HG02970 (cell line): Measurements from ENCODE around the gene GALNT16.
"Not testable (repeated sequence)": the region's sequence is repeated elsewhere in the genome, so short reads cannot be mapped to it uniquely, and the experiment has no call there.

Experiments used
- ATAC-seq: cut with Tn5 transposase; IDR thresholded peaks from one replicate; pipeline ENCODE4 v1.9.1; 2021; ENCODE audit warnings: mild to moderate bottlenecking, moderate library complexity, moderate number of reproducible peaks; ENCODE audit not compliant: unreplicated experiment, low FRiP score

The GALNT16 gene

DNA sequence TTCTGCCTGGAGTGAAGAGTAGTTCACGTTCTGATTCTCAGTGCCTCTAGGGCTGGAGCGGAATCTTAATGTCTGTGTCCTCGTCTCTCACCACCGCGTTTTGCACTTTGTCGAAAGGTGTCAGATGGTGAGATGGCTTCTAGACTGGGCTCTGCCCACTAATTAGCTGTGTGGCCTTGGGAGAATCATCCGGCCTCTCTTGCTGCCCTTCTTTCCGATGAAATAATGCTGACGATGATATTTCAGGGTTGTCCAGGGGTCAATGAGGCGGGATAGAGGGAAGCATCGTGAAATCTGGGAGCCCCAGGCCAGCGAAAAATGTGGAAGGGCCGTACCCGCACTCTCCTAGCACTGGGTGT, 811 bp upstream of the GALNT16 start:
- no peak for ATAC-seq

DNA sequence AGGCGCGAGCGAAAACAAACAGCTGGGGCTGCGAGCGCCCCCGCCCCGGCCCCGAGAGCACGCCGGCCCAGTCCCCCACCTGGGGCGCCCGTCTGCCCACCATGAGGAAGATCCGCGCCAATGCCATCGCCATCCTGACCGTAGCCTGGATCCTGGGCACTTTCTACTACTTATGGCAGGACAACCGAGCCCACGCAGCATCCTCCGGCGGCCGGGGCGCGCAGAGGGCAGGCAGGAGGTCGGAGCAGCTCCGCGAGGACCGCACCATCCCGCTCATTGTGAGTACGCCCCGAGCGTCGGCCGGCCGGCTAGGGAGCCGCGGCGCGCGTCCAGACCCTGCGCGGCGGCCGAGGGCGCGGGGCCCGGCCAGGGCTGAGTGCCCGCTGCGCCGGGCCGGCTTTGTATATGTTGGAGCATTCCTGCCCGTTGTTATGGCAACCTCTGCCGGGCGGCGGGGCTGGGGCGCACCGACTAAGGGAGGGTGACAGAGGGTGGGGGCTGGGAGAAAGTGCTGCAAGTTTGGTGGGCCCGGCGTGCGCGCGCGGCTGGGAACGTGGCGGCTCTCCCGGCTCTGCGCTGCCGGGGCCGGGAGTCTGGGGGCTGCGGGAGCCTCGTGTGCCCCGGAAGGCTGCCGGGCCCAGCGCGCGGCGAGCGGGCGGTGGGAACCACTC, 367 bp downstream of the GALNT16 start:
- no peak for ATAC-seq

DNA sequence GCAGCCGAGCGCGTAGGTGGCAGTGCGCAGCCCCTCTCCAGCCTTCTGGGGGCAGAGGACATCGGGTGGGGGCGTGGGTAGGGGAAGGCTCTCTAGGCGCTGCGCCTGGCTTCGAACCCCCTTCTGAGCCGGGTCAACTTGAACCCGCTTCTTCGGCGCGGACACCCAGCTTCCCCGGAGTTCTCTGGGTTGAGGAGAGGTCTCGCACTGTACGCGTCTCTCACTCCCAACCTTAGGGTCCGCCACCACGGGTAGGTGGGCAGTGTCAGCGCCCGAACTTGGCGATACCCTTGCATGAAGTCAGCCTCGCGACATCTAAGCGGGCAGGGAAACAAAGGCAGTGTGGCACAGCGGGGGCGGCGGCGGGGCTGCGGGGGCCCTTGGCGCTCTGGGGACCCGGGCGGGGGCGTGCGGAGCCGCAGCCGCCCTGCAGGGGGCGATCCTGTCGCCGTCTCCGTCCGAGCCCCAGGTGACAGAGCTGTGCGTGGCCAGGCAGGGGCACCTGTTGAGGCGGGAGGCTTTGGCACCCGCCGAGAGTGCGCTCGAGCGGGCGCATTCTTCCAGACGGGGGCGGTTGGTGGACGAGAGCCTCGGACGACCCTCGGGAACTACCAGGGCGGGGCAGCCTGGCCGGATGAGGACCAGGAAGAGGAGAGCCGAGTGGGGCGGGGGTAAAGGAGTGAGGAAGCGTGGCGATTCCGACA, 1.1 kb downstream of the GALNT16 start:
- ATAC-seq = no peak

DNA sequence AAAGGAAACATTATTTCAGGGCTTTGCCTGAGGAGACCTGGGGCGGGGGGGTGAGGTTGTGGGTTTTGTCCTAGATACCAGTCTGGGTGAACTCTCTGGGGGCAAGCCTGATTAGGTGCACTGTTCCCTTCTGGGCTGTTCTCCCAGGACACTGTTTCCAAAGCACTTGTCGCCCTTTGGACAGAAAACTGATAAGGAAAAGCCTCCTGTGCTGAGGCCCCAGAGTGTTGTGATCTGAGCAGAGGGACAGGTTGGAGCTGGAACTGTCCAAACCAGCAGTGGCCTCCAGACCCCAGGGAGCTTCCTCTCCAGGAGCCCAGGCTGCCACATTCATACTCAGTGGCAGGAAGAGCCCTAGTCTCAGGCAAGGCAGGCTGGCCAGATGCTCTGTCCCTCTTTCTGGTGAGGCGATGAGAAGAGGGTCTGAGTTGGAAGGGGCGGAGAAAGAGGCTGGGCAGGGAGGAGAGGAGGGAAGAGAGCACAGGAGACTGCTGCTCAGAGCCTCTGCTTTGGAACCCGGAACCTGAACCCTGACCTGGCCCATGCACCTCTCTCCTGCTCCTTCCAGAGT, 1.9 kb downstream of the GALNT16 start:
- no peak for ATAC-seq

DNA sequence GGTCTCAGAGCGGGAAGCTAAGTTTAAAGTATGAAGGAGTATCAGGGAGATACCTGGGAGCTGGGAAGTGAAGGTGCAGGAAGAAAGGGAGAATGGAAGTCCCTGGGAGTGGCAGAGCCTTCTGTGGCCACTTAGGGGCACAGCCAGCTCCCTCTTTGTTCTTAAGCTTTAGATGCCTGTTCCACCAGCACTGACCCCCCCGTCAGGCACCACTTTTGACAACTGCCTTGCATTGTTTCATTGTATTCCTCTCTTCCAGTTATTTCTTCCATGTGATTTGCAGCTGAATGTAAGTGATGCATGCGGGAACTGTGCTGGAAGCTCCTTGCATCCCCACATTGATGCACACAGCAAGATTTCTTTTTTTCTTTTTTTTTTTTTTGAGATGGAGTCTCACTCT, 2.6 kb downstream of the GALNT16 start:
- ATAC-seq = no peak

- no peak for ATAC-seq
Observed at GRCh38 chr14:69263364-69263763, 3.4 kb downstream of the GALNT16 start.

DNA sequence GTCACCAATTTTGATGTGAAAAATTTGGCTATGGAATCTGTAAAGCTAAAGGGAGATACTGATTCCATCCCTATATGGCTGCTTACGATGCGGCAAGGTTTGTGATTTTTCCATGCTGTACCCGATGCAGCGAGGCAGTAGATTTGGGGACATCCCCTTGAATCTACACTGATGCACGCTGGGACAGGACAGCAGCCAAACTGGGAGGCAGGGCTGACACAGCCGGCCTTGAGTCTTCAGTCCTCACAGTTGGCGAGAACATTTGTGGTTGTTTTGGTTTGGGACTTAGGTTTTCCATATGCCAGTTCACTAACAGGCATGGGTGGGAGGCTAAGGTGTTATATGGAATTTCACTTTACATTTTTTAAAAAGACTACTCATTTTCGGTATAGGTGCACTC, 3.8 kb downstream of the GALNT16 start:
- no peak for ATAC-seq

DNA sequence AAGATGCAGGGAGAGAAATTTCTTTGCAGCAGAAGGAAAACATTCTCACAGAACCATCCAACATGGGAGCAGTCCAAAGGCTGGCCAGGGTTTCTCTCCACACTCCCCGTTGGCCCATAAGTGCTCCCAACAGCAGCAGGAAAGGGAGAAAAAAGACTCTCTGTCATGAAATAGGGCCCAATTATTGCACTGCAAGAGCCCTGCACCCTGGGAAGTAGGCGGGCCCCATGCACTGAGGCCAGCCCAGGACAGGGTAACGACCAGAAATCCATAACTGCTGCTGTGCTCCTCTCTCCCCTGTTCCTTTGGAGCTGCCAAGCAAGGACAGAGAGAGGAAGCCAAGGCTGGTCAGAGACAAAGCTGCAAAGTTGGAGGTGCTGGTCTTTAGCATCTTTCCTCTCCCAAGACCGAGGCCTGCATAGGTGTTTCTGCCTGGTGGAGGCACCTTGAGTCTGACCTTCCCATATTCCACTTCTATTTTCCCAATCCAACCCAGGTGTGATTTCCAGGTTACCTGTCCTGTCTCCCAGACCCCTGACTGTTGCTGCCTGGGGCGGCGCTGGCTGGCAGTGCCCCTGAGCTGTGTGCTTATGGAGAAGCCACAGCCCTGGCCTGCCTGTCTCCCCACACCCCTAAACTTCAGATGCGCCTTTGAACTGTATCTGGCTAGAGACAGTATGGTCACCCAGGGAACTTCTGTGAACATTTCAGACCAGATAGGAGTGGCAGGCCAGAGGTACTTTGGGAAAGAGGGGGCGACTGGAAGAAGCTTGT, 6.8 kb downstream of the GALNT16 start:
- no peak for ATAC-seq

- no peak for ATAC-seq
Observed at GRCh38 chr14:69267492-69267891, 7.5 kb downstream of the GALNT16 start.

GRCh38 chr14:69268223-69268622, 8.3 kb downstream of the GALNT16 start:
- ATAC-seq = no peak

GRCh38 chr14:69268763-69269162, 8.8 kb downstream of the GALNT16 start:
- no peak for ATAC-seq

GRCh38 chr14:69269381-69269780, 9.4 kb downstream of the GALNT16 start:
- no peak for ATAC-seq

DNA sequence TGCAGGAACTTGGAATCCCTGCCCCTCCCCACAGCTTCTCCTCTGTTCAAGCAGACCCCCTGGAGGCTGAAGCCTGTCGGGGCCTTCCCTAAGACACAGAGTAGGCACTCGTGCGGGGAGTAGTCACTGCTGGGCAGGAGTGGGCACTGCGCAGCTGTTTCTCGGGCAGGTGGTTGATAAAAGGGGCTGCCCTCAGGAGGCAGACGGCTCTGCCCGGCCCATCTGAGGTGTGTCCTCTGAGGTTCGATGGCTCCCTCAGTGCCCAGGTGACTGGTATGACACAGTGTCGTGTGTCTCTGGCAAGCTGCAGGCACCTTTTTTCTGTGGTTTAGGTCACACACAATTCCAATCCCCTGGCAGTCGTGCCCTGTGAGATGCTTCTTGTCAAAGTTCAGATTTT, 10.1 kb downstream of the GALNT16 start:
- ATAC-seq = no peak

- ATAC-seq = no peak
Observed at GRCh38 chr14:69270795-69271708, 11.1 kb downstream of the GALNT16 start.

- ATAC-seq = no peak
Observed at GRCh38 chr14:69274321-69274720, 14.4 kb downstream of the GALNT16 start.

GRCh38 chr14:69275331-69275730, 15.4 kb downstream of the GALNT16 start:
- no peak for ATAC-seq

DNA sequence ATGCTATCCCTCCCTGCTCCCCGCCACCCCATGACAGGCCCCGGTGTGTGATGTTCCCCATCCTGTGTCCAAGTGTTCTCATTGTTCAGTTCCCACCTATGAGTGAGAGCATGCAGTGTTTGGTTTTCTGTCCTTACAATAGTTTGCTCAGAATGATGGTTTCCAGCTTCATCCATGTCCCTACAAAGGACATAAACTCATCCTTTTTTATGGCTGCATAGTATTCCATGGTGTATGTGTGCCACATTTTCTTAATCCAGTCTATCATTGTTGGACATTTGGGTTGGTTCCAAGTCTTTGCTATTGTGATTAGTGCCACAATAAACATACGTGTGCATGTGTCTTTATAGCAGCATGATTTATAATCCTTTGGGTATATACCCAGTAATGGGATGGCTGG, 17.4 kb downstream of the GALNT16 start:
- ATAC-seq = not testable (repeated sequence)

- ATAC-seq = no peak
Observed at GRCh38 chr14:69280746-69281291, 20.9 kb downstream of the GALNT16 start.

DNA sequence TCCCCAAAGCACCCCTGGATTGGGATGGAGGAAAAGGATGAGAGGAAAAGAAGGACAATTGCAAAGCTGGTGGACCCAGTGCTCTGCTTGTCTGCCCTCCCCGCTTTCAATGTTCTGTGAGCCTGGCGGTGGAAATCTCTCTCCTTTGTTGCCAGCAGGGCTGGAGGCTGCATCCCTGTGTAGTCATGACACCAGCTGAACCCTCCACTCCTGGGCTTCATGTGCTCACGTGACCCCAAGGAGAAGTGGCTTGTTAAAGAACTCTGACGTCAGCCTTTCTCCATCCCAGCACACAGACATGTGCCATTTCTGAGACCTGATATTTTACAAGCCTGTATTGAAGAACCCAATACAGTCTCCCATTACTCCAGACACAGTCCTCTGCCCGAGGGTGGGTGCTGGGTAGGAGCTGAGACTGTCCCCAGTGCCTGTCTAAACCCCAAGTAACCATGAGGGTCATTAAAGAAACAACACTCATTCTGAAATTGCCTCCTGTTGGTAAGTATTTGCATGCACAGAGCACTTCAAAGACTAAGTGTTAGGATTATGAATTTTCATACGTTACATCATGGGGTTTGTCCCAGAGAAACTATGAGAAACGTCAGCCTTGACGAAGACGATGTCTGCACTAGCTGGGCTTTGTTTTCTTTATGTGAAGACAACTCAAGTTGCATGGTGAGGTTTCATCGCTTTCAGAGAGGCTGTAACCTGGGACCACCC, 21.7 kb downstream of the GALNT16 start:
- no peak for ATAC-seq
